K562 (cell line): ENCODE measurements around the gene MADD. TPM values are rescaled to one million over a fixed set of nuclear protein-coding genes. Genes with fewer than 3 reads are reported as not detected.

Source experiments
- ATAC-seq: fragments of 200-7000 bp; cut with Tn5 transposase; 3 replicates; pipeline ENCODE4 v1.9.1; 2020; ENCODE audit warnings: moderate library complexity
- BruUV-seq: library from RNA; stranded (reverse); fragments of 400-500 nt; replicated peaks from 2 replicates; lab custom pipeline; 2021; lab: Mats Ljungman, UMichigan
- CTCF ChIA-PET: fragments of 300-600 bp; formaldehyde crosslinking; extraction: SDS; loops from one replicate; lab custom pipeline; 2021; ENCODE audit warnings: low intra/inter-chr PET ratio; lab: Yijun Ruan, JAX
- POLR2A ChIA-PET: fragments of 300-600, 350-650 bp; sonication (Branson Sonifier 250); formaldehyde crosslinking; extraction: SDS; loops from one replicate; lab custom pipeline; 2021; ENCODE audit warnings: antibody characterized with exemption, inconsistent platforms; lab: Yijun Ruan, JAX
- DNase-seq, 4 experiments: peaks; one replicate each; pipeline versions ENCODE4 v3.0.0 to v3.0.0-alpha.2; 2011 to 2018; ENCODE audit warnings: low spot score in 3 of 4, mixed read lengths in 3 of 4; ENCODE audit errors: extremely low read depth in 1 of 4
- FAIRE-seq: peaks from 2 replicates; lab custom pipeline; 2011; peaks lifted over from hg19 to GRCh38; lab: Jason Lieb, UNC
- H2AFZ ChIP-seq: 2 replicates; pipeline ENCODE4 v1.6.0; 2011; ENCODE audit warnings: low read depth, low read length, control low read depth, inconsistent platforms
- H3K27ac ChIP-seq: fragments of 200-600 bp; 3 replicates; pipeline ENCODE4 v1.8.0; 2011; ENCODE audit warnings: low read depth, mild to moderate bottlenecking, control low read depth, inconsistent platforms, low read length, moderate library complexity, mixed read lengths; ENCODE audit errors: extremely low read depth
- H3K27me3 ChIP-seq, 2 experiments: fragments of 300-600 bp in 1 of 2; 2 replicates in 1 of 2; 3 replicates in 1 of 2; pipeline versions ENCODE4 v1.6.0 to v1.8.0; 2011; ENCODE audit warnings: inconsistent platforms in 2 of 2, low read length in 2 of 2, mild to moderate bottlenecking in 1 of 2, mixed read lengths in 1 of 2, moderate library complexity in 1 of 2; ENCODE audit not compliant: control insufficient read depth in 2 of 2, insufficient read depth in 2 of 2
- H3K36me3 ChIP-seq: fragments of 300-600 bp; 3 replicates; pipeline ENCODE4 v1.8.0; 2011; ENCODE audit warnings: mild to moderate bottlenecking, low read length, inconsistent platforms; ENCODE audit not compliant: control insufficient read depth, insufficient read depth
- H3K4me1 ChIP-seq, 2 experiments: fragments of 200-600 bp in 1 of 2; replicated peaks in 1 of 2; 2 replicates in 1 of 2; 3 replicates in 1 of 2; pipeline versions ENCODE4 v1.5.1 to v1.8.0; 2011; ENCODE audit warnings: inconsistent platforms in 2 of 2, low read length in 2 of 2, mild to moderate bottlenecking in 1 of 2, mixed read lengths in 1 of 2, moderate library complexity in 1 of 2; ENCODE audit not compliant: control insufficient read depth in 2 of 2, insufficient read depth in 2 of 2
- H3K4me2 ChIP-seq: 2 replicates; pipeline ENCODE4 v1.6.1; 2011; ENCODE audit warnings: low read length, control low read depth, inconsistent platforms, mixed read lengths; ENCODE audit not compliant: insufficient read depth
- H3K4me3 ChIP-seq: fragments of 200-600 bp; sonication (generic), shearing (Covaris generic); 2 replicates; pipeline ENCODE4 v1.5.1; 2016; ENCODE audit warnings: control low read depth, inconsistent platforms
- H3K79me2 ChIP-seq: fragments of 200-600 bp; 3 replicates; pipeline ENCODE4 v1.8.0; 2011; ENCODE audit warnings: low read length, inconsistent platforms; ENCODE audit not compliant: control insufficient read depth, insufficient read depth
- H3K9ac ChIP-seq, 2 experiments: 2 replicates each; pipeline versions ENCODE4 v1.6.0 to v1.6.1; 2011; ENCODE audit warnings: low read depth in 2 of 2, low read length in 2 of 2, control low read depth in 1 of 2, inconsistent platforms in 1 of 2, mild to moderate bottlenecking in 1 of 2, mixed read lengths in 1 of 2; ENCODE audit not compliant: insufficient read depth in 1 of 2
- H3K9me1 ChIP-seq: one replicate; pipeline ENCODE4 v1.6.0; 2011; ENCODE audit warnings: inconsistent platforms, mild to moderate bottlenecking, low read length, moderate library complexity; ENCODE audit not compliant: control insufficient read depth, insufficient read depth
- H3K9me3 ChIP-seq: replicated peaks from 2 replicates; pipeline ENCODE4 v1.5.1; 2011; ENCODE audit warnings: low read depth, low read length, inconsistent platforms; ENCODE audit not compliant: control insufficient read depth, insufficient read depth
- H4K20me1 ChIP-seq: replicated peaks from 2 replicates; pipeline ENCODE4 v1.6.1; 2011; ENCODE audit warnings: low read length, inconsistent platforms, mixed read lengths; ENCODE audit not compliant: control insufficient read depth, insufficient read depth
- ARID2 ChIP-seq: fragments of 450-650 bp; IDR thresholded peaks from 2 replicates; pipeline ENCODE4 v1.6.1; 2017; ENCODE audit warnings: antibody characterized with exemption, mild to moderate bottlenecking
- CCNT2 ChIP-seq: IDR thresholded peaks from 2 replicates; pipeline ENCODE4 v1.6.1; 2011; ENCODE audit warnings: borderline replicate concordance, low read depth, mild to moderate bottlenecking, moderate library complexity, mixed read lengths, low read length; ENCODE audit not compliant: insufficient read length; ENCODE audit errors: extremely low read depth
- DMBX1 ChIP-seq: fragments of 250-450 bp; sonication (Bioruptor Pico); IDR thresholded peaks from 2 replicates; pipeline ENCODE4 v1.8.0; 2022; ENCODE audit warnings: inconsistent platforms, mild to moderate bottlenecking, moderate library complexity, borderline replicate concordance
- E2F3 ChIP-seq: fragments of 250-450 bp; sonication (Bioruptor Pico); IDR thresholded peaks from 2 replicates; pipeline ENCODE4 v1.4.0; 2020; ENCODE audit warnings: mild to moderate bottlenecking
- GABPA ChIP-seq: fragments of 200-800 bp; sonication (Bioruptor generic); conservative IDR thresholded peaks from 2 replicates; pipeline ENCODE4 v1.6.1; 2016; ENCODE audit warnings: low read depth, missing genetic modification characterization, missing compliant biosample characterization
- GATAD2A ChIP-seq: fragments of 450-650 bp; IDR thresholded peaks from 2 replicates; pipeline ENCODE4 v1.6.1; 2017
- L3MBTL2 ChIP-seq: fragments of 450-650 bp; IDR thresholded peaks from 2 replicates; pipeline ENCODE4 v1.6.1; 2016; ENCODE audit warnings: mild to moderate bottlenecking, moderate library complexity
- LARP7 ChIP-seq: fragments of 450-650 bp; IDR thresholded peaks from 2 replicates; pipeline ENCODE4 v1.6.1; 2016
- MCM5 ChIP-seq: fragments of 450-650 bp; IDR thresholded peaks from 2 replicates; pipeline ENCODE4 v1.6.1; 2016; ENCODE audit warnings: low read depth
- SMARCA5 ChIP-seq: fragments of 450-650 bp; IDR thresholded peaks from 2 replicates; pipeline ENCODE4 v1.6.1; 2016
- SMARCE1 ChIP-seq: fragments of 450-650 bp; IDR thresholded peaks from 2 replicates; pipeline ENCODE4 v1.7.1; 2016; ENCODE audit warnings: mild to moderate bottlenecking
- TARDBP ChIP-seq: fragments of 450-650 bp; IDR thresholded peaks from 2 replicates; pipeline ENCODE4 v1.6.1; 2016
- ZBED1 ChIP-seq: IDR thresholded peaks from 2 replicates; pipeline ENCODE4 v1.6.1; 2014
- ZNF57 ChIP-seq: fragments of 450-650 bp; formaldehyde crosslinking; IDR thresholded peaks from 2 replicates; pipeline ENCODE4 v1.4.0; 2020; ENCODE audit warnings: mild to moderate bottlenecking, moderate library complexity
- WGBS: fragments of 100-300 bp; shearing (Covaris generic); methylation state at CpG from one replicate; pipeline ENCODE4 v1.1.6; 2016; ENCODE audit warnings: low coverage, mixed read lengths; ENCODE audit not compliant: insufficient coverage; ENCODE audit errors: missing lambda C conversion rate; 5-methylcytosine and 5-hydroxymethylcytosine counted together
- in situ Hi-C: fragments of 300-500 bp; cut with MboI; formaldehyde crosslinking; loops from 4 replicates; pipeline ENCODE4 v1.15.0; 2018; ENCODE audit warnings: inconsistent platforms, mixed read lengths
- intact Hi-C: fragments of 100-400 bp; cut with micrococcal nuclease; formaldehyde crosslinking; loops from 2 replicates; pipeline ENCODE4 v1.14.2; 2022
- polyA plus RNA-seq, 8 experiments: library from polyadenylated mRNA; depleted of rRNA in 4 of 8; stranded (reverse) in 5 of 8; unstranded in 3 of 8; fragments of >200 nt; fragmentation: Nextera tagmentation in 2 of 8; fragmentation: Illumina TruSeq in 1 of 8; extraction: Ambion mirVana in 2 of 8; extraction: Trizol in 1 of 8; gene quantifications; 2 replicates each; pipeline versions ENCODE4 v1.2.1 to v1.2.3, GENCODE V29; 2011 to 2014; ENCODE audit warnings: inconsistent platforms in 1 of 8, missing spikeins in 1 of 8
- total RNA-seq, 7 experiments: library from RNA; depleted of rRNA in 6 of 7; stranded (reverse); fragments of >200 nt in 6 of 7; fragmentation: Illumina TruSeq in 2 of 7; extraction: Trizol in 2 of 7; gene quantifications; 2 replicates each; pipeline versions ENCODE4 v1.2.1 to v1.2.3, GENCODE V29; 2011 to 2021; ENCODE audit warnings: low replicate concordance in 1 of 7
- TF ChIP-seq, protein P1 (sequence below): sonication (generic); formaldehyde crosslinking; IDR thresholded peaks from 2 replicates; pipeline ENCODE4 v1.8.1; 2023; ENCODE audit warnings: mild to moderate bottlenecking, missing genetic modification reagents
- TF ChIP-seq, protein P2 (sequence below): IDR thresholded peaks from 3 replicates; pipeline ENCODE4 v1.6.1; 2011; ENCODE audit warnings: borderline replicate concordance, mild to moderate bottlenecking, moderate library complexity; ENCODE audit not compliant: insufficient read length; ENCODE audit errors: extremely low read depth

Gene MADD
- total and polyA plus RNA-seq, 9 of the 15 experiments (the other 6 are each of a cell fraction or from before 2014, with no cell fraction given) = 0.68 to 57.6 (median 33.6) TPM

DNA sequence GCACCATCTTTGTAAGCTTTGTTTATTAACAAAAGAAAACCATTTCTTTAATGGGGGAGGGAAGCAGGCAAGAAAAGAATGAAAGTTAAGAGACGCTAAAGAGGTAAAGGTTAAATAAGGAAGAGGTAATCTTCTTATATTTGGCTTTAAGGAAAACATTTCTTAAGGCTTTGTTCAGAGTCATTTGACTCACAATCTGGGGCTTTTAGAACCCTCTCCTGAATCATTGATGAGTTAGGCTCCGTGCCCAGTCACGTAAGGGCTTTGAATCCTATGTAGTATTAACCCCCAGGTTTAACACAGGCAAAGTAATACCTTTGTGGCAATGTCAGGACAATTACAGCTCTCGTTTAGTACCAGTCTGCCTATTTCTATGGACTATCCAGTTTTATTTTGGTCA is 26.1 kb downstream of the MADD start:
- Histone ChIP-seq H2AFZ (no peak overlapping the region), H3K36me3 (peaks cover 78% of the 10 kb centered on the region), H3K9me3 (no peaks in the 10 kb centered on the region), H4K20me1 (no peaks in the 10 kb centered on the region), H3K4me1 (no peaks in the 10 kb centered on the region), H3K4me2 (no peak overlapping the region), H3K27ac (no peak overlapping the region), H3K79me2 (no peaks in the 10 kb centered on the region), H3K4me3 (no peak overlapping the region), H3K9ac (no peak overlapping the region), H3K27me3 (no peaks in the 10 kb centered on the region), H3K9me1 (no peaks in the 10 kb centered on the region)
- TF ChIP-seq GATAD2A (no peak), LARP7 (no peak), ZNF57 (CRISPR knock-in tag) (no peak), MCM5 (no peak), DMBX1 (CRISPR knock-in tag) (no peak), ARID2 (no peak), L3MBTL2 (no peak), SMARCE1 (no peak), TARDBP (no peak), SMARCA5 (no peak), E2F3 (CRISPR knock-in tag) (no peak), GABPA (tag) (no peak), CCNT2 (no peak), ZBED1 (no peak)
- TF ChIP-seq, protein P1, sequence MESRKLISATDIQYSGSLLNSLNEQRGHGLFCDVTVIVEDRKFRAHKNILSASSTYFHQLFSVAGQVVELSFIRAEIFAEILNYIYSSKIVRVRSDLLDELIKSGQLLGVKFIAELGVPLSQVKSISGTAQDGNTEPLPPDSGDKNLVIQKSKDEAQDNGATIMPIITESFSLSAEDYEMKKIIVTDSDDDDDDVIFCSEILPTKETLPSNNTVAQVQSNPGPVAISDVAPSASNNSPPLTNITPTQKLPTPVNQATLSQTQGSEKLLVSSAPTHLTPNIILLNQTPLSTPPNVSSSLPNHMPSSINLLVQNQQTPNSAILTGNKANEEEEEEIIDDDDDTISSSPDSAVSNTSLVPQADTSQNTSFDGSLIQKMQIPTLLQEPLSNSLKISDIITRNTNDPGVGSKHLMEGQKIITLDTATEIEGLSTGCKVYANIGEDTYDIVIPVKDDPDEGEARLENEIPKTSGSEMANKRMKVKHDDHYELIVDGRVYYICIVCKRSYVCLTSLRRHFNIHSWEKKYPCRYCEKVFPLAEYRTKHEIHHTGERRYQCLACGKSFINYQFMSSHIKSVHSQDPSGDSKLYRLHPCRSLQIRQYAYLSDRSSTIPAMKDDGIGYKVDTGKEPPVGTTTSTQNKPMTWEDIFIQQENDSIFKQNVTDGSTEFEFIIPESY (CRISPR knock-in tag) = no peak
- TF ChIP-seq, protein P2, sequence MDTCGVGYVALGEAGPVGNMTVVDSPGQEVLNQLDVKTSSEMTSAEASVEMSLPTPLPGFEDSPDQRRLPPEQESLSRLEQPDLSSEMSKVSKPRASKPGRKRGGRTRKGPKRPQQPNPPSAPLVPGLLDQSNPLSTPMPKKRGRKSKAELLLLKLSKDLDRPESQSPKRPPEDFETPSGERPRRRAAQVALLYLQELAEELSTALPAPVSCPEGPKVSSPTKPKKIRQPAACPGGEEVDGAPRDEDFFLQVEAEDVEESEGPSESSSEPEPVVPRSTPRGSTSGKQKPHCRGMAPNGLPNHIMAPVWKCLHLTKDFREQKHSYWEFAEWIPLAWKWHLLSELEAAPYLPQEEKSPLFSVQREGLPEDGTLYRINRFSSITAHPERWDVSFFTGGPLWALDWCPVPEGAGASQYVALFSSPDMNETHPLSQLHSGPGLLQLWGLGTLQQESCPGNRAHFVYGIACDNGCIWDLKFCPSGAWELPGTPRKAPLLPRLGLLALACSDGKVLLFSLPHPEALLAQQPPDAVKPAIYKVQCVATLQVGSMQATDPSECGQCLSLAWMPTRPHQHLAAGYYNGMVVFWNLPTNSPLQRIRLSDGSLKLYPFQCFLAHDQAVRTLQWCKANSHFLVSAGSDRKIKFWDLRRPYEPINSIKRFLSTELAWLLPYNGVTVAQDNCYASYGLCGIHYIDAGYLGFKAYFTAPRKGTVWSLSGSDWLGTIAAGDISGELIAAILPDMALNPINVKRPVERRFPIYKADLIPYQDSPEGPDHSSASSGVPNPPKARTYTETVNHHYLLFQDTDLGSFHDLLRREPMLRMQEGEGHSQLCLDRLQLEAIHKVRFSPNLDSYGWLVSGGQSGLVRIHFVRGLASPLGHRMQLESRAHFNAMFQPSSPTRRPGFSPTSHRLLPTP = no peak
- CTCF ChIA-PET = no interaction called here
- WGBS = 94% methylated on average over 4 of the region's 4 CpGs
- POLR2A ChIA-PET = interaction anchor here (0.6 to 1.5 kb wide), 7 partner anchors 10 to 380 kb away, joined by 3 to 6 read pairs (median 4); no protein-coding TSS in a partner anchor
- ATAC-seq = no peak
- FAIRE-seq = no peak
- BruUV-seq = no TSS peak
- in situ Hi-C loops = no loop called here
- DNase-seq = no peak
- intact Hi-C loops = no loop called here
